ENCODE measurements around the gene TET3.

TET3 gene

DNA sequence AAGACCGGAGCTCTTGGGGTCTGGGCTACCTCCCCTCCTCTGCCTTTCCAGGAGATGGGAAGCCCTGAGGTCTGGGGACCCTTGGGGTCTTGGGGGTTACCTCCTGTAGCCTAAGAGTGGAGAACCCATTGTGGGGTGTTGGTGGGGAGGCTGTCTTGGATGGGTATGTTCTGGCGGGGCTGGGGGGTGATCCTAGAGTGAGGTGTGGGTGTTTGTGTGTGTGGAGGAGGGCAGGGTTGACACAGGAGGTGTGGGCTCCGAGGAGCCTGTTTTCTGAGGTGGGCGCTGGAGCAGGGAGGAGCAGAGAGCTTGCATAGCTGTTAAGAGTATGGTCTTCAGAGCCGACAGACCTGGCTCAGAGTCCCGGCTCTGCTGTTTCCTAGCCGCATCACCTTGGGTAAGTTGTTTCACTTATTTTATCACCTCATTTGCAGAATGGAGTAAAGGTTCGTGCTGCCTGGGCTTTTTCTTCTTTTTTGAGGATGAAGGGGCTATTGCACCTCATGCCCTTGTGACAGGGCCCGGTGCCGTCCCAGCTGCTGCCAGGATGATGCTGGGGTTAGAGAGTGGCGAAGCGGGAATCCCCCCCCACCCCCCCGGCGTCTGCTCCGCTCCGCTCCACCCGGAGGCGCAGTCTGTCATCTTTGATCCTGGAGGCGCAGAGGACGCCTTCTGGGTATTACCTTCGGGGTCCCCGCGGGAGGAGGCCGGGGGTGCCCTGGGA lies 17.2 kb downstream of the TET3 start:
- H3K27me3 ChIP-seq (ENCODE audit: insufficient read depth, low read depth, severe bottlenecking) = no peaks in the 10 kb centered on the region
- peak overlapping the region; percentile 36 for H3K4me3 ChIP-seq (ENCODE audit: low read depth, low read length)
- no peaks in the 10 kb centered on the region for H3K9me3 ChIP-seq (ENCODE audit: severe bottlenecking)
- no peak for DNase-seq
- TF ChIP-seq, protein P1, sequence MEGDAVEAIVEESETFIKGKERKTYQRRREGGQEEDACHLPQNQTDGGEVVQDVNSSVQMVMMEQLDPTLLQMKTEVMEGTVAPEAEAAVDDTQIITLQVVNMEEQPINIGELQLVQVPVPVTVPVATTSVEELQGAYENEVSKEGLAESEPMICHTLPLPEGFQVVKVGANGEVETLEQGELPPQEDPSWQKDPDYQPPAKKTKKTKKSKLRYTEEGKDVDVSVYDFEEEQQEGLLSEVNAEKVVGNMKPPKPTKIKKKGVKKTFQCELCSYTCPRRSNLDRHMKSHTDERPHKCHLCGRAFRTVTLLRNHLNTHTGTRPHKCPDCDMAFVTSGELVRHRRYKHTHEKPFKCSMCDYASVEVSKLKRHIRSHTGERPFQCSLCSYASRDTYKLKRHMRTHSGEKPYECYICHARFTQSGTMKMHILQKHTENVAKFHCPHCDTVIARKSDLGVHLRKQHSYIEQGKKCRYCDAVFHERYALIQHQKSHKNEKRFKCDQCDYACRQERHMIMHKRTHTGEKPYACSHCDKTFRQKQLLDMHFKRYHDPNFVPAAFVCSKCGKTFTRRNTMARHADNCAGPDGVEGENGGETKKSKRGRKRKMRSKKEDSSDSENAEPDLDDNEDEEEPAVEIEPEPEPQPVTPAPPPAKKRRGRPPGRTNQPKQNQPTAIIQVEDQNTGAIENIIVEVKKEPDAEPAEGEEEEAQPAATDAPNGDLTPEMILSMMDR (IDR thresholded peaks at IDR 0.05; ENCODE audit: low read depth, low read length) = peak; percentile 22; the same call in 1 of the 2 replicates
- peak overlapping the region; percentile 30 for H3K27ac ChIP-seq
- peaks cover 25% of the 10 kb centered on the region for H3K36me3 ChIP-seq

GRCh38 chr2:74002505-74003421 lies 18.1 kb downstream of the TET3 start:
- H3K36me3 ChIP-seq = peaks cover 34% of the 10 kb centered on the region
- peak overlapping the region; percentile 85 for H3K27ac ChIP-seq
- H3K4me3 ChIP-seq (ENCODE audit: low read depth, low read length) = peak overlapping the region; percentile 63
- DNase-seq = peak; percentile 96
- no peaks in the 10 kb centered on the region for H3K9me3 ChIP-seq (ENCODE audit: severe bottlenecking)
- H3K27me3 ChIP-seq (ENCODE audit: insufficient read depth, low read depth, severe bottlenecking) = no peaks in the 10 kb centered on the region
- TF ChIP-seq, protein P1 (IDR thresholded peaks at IDR 0.05; ENCODE audit: low read depth, low read length) = no peak

DNA sequence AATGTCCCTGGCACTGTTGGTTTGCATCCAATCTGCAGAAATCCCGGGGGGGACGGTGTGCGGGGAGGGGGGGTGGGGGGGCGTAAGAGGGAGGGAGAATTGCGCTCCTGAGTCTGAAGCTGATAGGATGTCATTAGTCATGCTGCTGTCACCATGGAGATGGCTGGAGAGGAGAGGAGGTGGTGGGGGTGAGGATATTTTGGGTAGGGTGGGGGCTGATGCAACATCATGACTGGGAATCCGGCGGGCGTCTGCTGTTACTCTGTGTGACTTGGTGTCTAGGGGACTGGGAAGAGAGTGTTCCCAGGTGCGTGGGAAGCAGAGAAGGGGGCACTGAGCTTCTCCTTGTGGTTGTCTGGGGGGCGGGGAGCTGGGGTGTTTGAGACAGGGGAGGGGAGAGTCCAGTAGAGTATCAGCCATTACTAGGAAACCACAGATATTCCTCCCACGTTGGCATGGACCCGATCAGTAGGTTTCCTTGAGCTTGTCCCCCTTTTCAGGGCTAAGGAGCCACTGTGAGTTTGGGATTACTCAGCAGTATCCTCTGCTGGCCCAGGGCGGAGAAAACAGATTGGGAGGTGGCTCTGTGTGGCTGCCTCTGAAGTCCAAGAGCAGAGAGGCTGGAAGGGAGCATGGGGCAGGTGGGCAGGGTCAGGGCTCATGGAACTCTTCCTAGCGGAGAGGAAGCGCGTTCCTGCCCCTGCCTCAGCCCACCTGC lies 18.9 kb downstream of the TET3 start:
- no peak for DNase-seq
- no peaks in the 10 kb centered on the region for H3K9me3 ChIP-seq (ENCODE audit: severe bottlenecking)
- TF ChIP-seq, protein P1 (IDR thresholded peaks at IDR 0.05; ENCODE audit: low read depth, low read length) = 0 out of 2 replicates have a peak, but pooled peaks have one; percentile 10
- H3K4me3 ChIP-seq (ENCODE audit: low read depth, low read length) = peak overlapping the region; percentile 63
- peak overlapping the region; percentile 58 for H3K27ac ChIP-seq
- H3K27me3 ChIP-seq (ENCODE audit: insufficient read depth, low read depth, severe bottlenecking) = no peaks in the 10 kb centered on the region
- peaks cover 39% of the 10 kb centered on the region for H3K36me3 ChIP-seq

DNA sequence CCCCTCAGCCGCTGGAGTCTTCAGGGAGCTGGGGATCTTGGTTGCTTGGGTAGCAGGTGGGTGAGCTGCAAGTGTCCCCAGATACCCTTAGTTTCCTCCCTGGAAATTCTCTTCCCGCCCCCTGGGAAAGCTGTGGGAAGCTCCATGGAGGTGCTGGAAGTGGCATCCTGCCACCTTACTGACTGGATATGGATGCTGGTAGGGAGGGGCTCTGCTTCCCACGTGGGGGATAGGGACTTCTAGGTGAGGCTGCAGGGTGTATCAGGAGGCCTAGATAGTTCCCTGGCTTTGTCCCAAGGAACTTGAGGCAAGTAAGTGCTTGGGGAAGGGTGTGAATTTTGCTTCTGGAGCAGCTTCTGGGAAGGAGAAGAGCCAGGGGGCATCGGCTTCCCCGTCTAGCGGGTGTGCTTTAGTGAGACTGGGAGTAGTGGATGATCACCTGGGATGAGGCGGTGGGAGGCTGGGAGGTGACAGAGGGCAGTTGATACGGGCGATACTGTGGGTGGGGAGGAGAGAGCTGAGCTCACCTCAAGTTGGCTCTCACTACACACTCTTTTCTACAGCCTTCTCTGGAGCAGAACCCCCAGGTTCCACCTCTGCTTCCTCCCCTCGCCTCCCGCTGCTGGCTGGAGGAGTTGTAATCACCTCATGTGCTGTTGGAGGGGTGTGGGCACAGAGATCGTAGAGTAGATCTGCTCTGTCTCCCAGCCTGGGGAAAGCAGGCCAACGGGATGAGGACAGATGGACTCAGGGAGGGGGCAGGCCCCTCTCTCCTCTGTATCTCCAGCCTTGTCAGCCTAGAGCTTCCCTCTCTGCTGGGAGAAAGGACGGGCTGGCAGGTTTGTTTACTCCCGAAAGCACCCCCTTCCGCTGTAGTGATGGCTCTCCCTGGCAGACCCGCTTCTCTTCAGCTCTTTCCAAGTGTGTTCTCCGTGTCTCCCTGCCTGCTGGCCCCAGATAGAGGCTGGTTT lies 19.8 kb downstream of the TET3 start:
- Histone ChIP-seq H3K27me3 (ENCODE audit: insufficient read depth, low read depth, severe bottlenecking) (no peaks in the 10 kb centered on the region), H3K9me3 (ENCODE audit: severe bottlenecking) (no peaks in the 10 kb centered on the region), H3K36me3 (peaks cover 39% of the 10 kb centered on the region), H3K4me3 (ENCODE audit: low read depth, low read length) (peak overlapping the region; percentile 63), H3K27ac (peak overlapping the region; percentile 58)
- TF ChIP-seq, protein P1 (IDR thresholded peaks at IDR 0.05; ENCODE audit: low read depth, low read length) = no peak
- peak; percentile 81 for DNase-seq

DNA sequence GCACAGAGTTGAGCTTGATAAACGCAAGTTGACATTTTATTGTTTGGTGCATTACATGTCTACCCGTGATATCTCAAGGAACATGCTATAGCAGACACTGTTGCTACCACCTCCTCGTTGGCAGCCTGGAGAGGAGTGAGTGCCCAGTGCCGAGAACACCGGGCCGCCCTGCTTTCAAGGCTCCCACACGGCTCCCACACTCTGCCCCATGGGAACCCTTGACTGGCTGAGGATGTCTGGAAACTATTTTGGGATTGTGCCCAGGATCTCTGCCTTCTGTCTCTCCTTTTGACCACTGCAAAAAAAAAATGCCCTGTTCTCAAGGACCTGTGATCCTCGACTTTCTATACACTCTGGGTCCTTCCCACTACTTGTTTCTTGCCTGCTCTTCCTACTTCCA lies 21.1 kb downstream of the TET3 start:
- no peak overlapping the region for H3K4me3 ChIP-seq (ENCODE audit: low read depth, low read length)
- H3K9me3 ChIP-seq (ENCODE audit: severe bottlenecking) = no peaks in the 10 kb centered on the region
- H3K27ac ChIP-seq = peak overlapping the region; percentile 22; the same call in 1 of the 2 replicates
- H3K36me3 ChIP-seq = peaks cover 51% of the 10 kb centered on the region
- no peaks in the 10 kb centered on the region for H3K27me3 ChIP-seq (ENCODE audit: insufficient read depth, low read depth, severe bottlenecking)
- TF ChIP-seq, protein P1 (IDR thresholded peaks at IDR 0.05; ENCODE audit: low read depth, low read length) = no peak
- peak; percentile 4 for DNase-seq
